ENCODE measurements around the gene SPO11.

The SPO11 gene

GRCh38 chr20:57291003-57291402, 38.6 kb upstream of the SPO11 start:
- no peak for DNase-seq (ENCODE audit: low read depth)
- H3K4me3 ChIP-seq (ENCODE audit: low read depth, low read length), result no peak overlapping the region
- TF ChIP-seq POLR2A (IDR thresholded peaks at IDR 0.05; ENCODE audit: extremely low read depth, insufficient read length), result no peak
- no peak for TF ChIP-seq MYC (IDR thresholded peaks at IDR 0.05; ENCODE audit: low read depth, low read length)

- peak; percentile 22 for DNase-seq (ENCODE audit: low read depth)
- TF ChIP-seq MYC (IDR thresholded peaks at IDR 0.05; ENCODE audit: low read depth, low read length) (no peak), POLR2A (IDR thresholded peaks at IDR 0.05; ENCODE audit: extremely low read depth, insufficient read length) (no peak), CTCF (IDR thresholded peaks at IDR 0.05; ENCODE audit: low read depth, low read length) (no peak), MAX (IDR thresholded peaks at IDR 0.05; ENCODE audit: low read depth, low read length) (no peak)
- H3K4me3 ChIP-seq (ENCODE audit: low read depth, low read length), result no peak overlapping the region
Measured at GRCh38 chr20:57291694-57292093, 37.9 kb upstream of the SPO11 start.

- DNase-seq (ENCODE audit: low read depth), result no peak
- H3K4me3 ChIP-seq (ENCODE audit: low read depth, low read length), result no peak overlapping the region
- TF ChIP-seq CTCF (IDR thresholded peaks at IDR 0.05; ENCODE audit: low read depth, low read length), result no peak
- TF ChIP-seq MYC (IDR thresholded peaks at IDR 0.05; ENCODE audit: low read depth, low read length), result no peak
- TF ChIP-seq POLR2A (IDR thresholded peaks at IDR 0.05; ENCODE audit: extremely low read depth, insufficient read length), result no peak
- no peak for TF ChIP-seq MAX (IDR thresholded peaks at IDR 0.05; ENCODE audit: low read depth, low read length)
Measured at GRCh38 chr20:57292611-57293010, 37.0 kb upstream of the SPO11 start.

- H3K4me3 ChIP-seq (ENCODE audit: low read depth, low read length), result no peak overlapping the region
- no peak for DNase-seq (ENCODE audit: low read depth)
- TF ChIP-seq MYC (IDR thresholded peaks at IDR 0.05; ENCODE audit: low read depth, low read length), result no peak
- no peak for TF ChIP-seq MAX (IDR thresholded peaks at IDR 0.05; ENCODE audit: low read depth, low read length)
- TF ChIP-seq POLR2A (IDR thresholded peaks at IDR 0.05; ENCODE audit: extremely low read depth, insufficient read length), result no peak
- TF ChIP-seq CTCF (IDR thresholded peaks at IDR 0.05; ENCODE audit: low read depth, low read length), result no peak
Measured at GRCh38 chr20:57293995-57294394, 35.6 kb upstream of the SPO11 start.

GRCh38 chr20:57294550-57294949, 35.1 kb upstream of the SPO11 start:
- TF ChIP-seq MYC (IDR thresholded peaks at IDR 0.05; ENCODE audit: low read depth, low read length), result no peak
- no peak for TF ChIP-seq CTCF (IDR thresholded peaks at IDR 0.05; ENCODE audit: low read depth, low read length)
- TF ChIP-seq MAX (IDR thresholded peaks at IDR 0.05; ENCODE audit: low read depth, low read length), result no peak
- no peak for TF ChIP-seq POLR2A (IDR thresholded peaks at IDR 0.05; ENCODE audit: extremely low read depth, insufficient read length)
- no peak for DNase-seq (ENCODE audit: low read depth)
- H3K4me3 ChIP-seq (ENCODE audit: low read depth, low read length), result no peak overlapping the region

GRCh38 chr20:57298457-57298856, 31.1 kb upstream of the SPO11 start:
- TF ChIP-seq POLR2A (IDR thresholded peaks at IDR 0.05; ENCODE audit: extremely low read depth, insufficient read length), result no peak
- no peak for TF ChIP-seq CTCF (IDR thresholded peaks at IDR 0.05; ENCODE audit: low read depth, low read length)
- no peak for TF ChIP-seq MAX (IDR thresholded peaks at IDR 0.05; ENCODE audit: low read depth, low read length)
- TF ChIP-seq MYC (IDR thresholded peaks at IDR 0.05; ENCODE audit: low read depth, low read length), result no peak
- no peak for DNase-seq (ENCODE audit: low read depth)

More at GRCh38 chr20:57298457-57298856, 31.1 kb upstream of the SPO11 start:
- no peak overlapping the region for H3K4me3 ChIP-seq (ENCODE audit: low read depth, low read length)
